Measurements from ENCODE around the gene BDH2.

The BDH2 gene

GRCh38 chr4:103075894-103076746 lies 23.5 kb downstream of the BDH2 start:
- TF ChIP-seq POLR2AphosphoS5 (IDR thresholded peaks at IDR 0.05; ENCODE audit: borderline replicate concordance, low read depth, low read length): peak; percentile 52
- TF ChIP-seq EZH2 (IDR thresholded peaks at IDR 0.05): no peak
- TF ChIP-seq FOXP2 (optimal IDR thresholded peaks at IDR 0.05; ENCODE audit: control extremely low read depth, extremely low read length, insufficient read depth): no peak
- no peak for DNase-seq (ENCODE audit: low read depth, low spot score)
- no peaks in the 10 kb centered on the region for H3K9me3 ChIP-seq (ENCODE audit: low read depth, low read length)
- H3K9ac ChIP-seq (ENCODE audit: insufficient read length): peak overlapping the region; percentile 85
- peak overlapping the region; percentile 32; the same call in 1 of the 2 replicates for H3K27ac ChIP-seq
- H3K36me3 ChIP-seq (ENCODE audit: insufficient read depth, low read length): no peaks in the 10 kb centered on the region
- peak overlapping the region; percentile 84 for H3K4me3 ChIP-seq

GRCh38 chr4:103075435-103075893 lies 24.2 kb downstream of the BDH2 start:
- H3K9ac ChIP-seq (ENCODE audit: insufficient read length): peak overlapping the region; percentile 85
- peak overlapping the region; percentile 84 for H3K4me3 ChIP-seq
- no peak overlapping the region for H3K27ac ChIP-seq
- H3K36me3 ChIP-seq (ENCODE audit: insufficient read depth, low read length): no peaks in the 10 kb centered on the region
- TF ChIP-seq POLR2AphosphoS5 (IDR thresholded peaks at IDR 0.05; ENCODE audit: borderline replicate concordance, low read depth, low read length): no peak
- TF ChIP-seq EZH2 (IDR thresholded peaks at IDR 0.05): no peak
- no peak for TF ChIP-seq FOXP2 (optimal IDR thresholded peaks at IDR 0.05; ENCODE audit: control extremely low read depth, extremely low read length, insufficient read depth)
- DNase-seq (ENCODE audit: low read depth, low spot score): no peak
- no peaks in the 10 kb centered on the region for H3K9me3 ChIP-seq (ENCODE audit: low read depth, low read length)

GRCh38 chr4:103074744-103075434 lies 24.7 kb downstream of the BDH2 start:
- no peak for DNase-seq (ENCODE audit: low read depth, low spot score)
- no peak for TF ChIP-seq FOXP2 (optimal IDR thresholded peaks at IDR 0.05; ENCODE audit: control extremely low read depth, extremely low read length, insufficient read depth)
- TF ChIP-seq POLR2AphosphoS5 (IDR thresholded peaks at IDR 0.05; ENCODE audit: borderline replicate concordance, low read depth, low read length): no peak
- no peak for TF ChIP-seq EZH2 (IDR thresholded peaks at IDR 0.05)
- no peak overlapping the region for H3K27ac ChIP-seq
- H3K36me3 ChIP-seq (ENCODE audit: insufficient read depth, low read length): no peaks in the 10 kb centered on the region
- peak overlapping the region; percentile 84 for H3K4me3 ChIP-seq
- peak overlapping the region; percentile 85 for H3K9ac ChIP-seq (ENCODE audit: insufficient read length)
- no peaks in the 10 kb centered on the region for H3K9me3 ChIP-seq (ENCODE audit: low read depth, low read length)

GRCh38 chr4:103073792-103074438 lies 25.7 kb downstream of the BDH2 start:
- Histone ChIP-seq H3K36me3 (ENCODE audit: insufficient read depth, low read length) (no peaks in the 10 kb centered on the region), H3K4me3 (no peak overlapping the region), H3K9me3 (ENCODE audit: low read depth, low read length) (no peaks in the 10 kb centered on the region), H3K27ac (no peak overlapping the region), H3K9ac (ENCODE audit: insufficient read length) (no peak overlapping the region)
- no peak for DNase-seq (ENCODE audit: low read depth, low spot score)
- TF ChIP-seq POLR2AphosphoS5 (IDR thresholded peaks at IDR 0.05; ENCODE audit: borderline replicate concordance, low read depth, low read length) (no peak), FOXP2 (optimal IDR thresholded peaks at IDR 0.05; ENCODE audit: control extremely low read depth, extremely low read length, insufficient read depth) (no peak), EZH2 (IDR thresholded peaks at IDR 0.05) (no peak)

GRCh38 chr4:103067841-103068547 lies 31.6 kb downstream of the BDH2 start:
- no peak for DNase-seq (ENCODE audit: low read depth, low spot score)
- TF ChIP-seq EZH2 (IDR thresholded peaks at IDR 0.05) (no peak), POLR2AphosphoS5 (IDR thresholded peaks at IDR 0.05; ENCODE audit: borderline replicate concordance, low read depth, low read length) (no peak), FOXP2 (optimal IDR thresholded peaks at IDR 0.05; ENCODE audit: control extremely low read depth, extremely low read length, insufficient read depth) (no peak)
- Histone ChIP-seq H3K27ac (no peak overlapping the region), H3K4me3 (no peak overlapping the region), H3K9me3 (ENCODE audit: low read depth, low read length) (no peaks in the 10 kb centered on the region), H3K9ac (ENCODE audit: insufficient read length) (no peak overlapping the region), H3K36me3 (ENCODE audit: insufficient read depth, low read length) (peaks cover 16% of the 10 kb centered on the region)

GRCh38 chr4:103060453-103061148 lies 39.0 kb downstream of the BDH2 start:
- Histone ChIP-seq H3K36me3 (ENCODE audit: insufficient read depth, low read length) (peaks cover 14% of the 10 kb centered on the region), H3K27ac (no peak overlapping the region), H3K9me3 (ENCODE audit: low read depth, low read length) (no peaks in the 10 kb centered on the region), H3K9ac (ENCODE audit: insufficient read length) (no peak overlapping the region), H3K4me3 (no peak overlapping the region)
- DNase-seq (ENCODE audit: low read depth, low spot score): no peak
- TF ChIP-seq POLR2AphosphoS5 (IDR thresholded peaks at IDR 0.05; ENCODE audit: borderline replicate concordance, low read depth, low read length) (no peak), EZH2 (IDR thresholded peaks at IDR 0.05) (no peak), FOXP2 (optimal IDR thresholded peaks at IDR 0.05; ENCODE audit: control extremely low read depth, extremely low read length, insufficient read depth) (no peak)

- no peak for TF ChIP-seq FOXP2 (optimal IDR thresholded peaks at IDR 0.05; ENCODE audit: control extremely low read depth, extremely low read length, insufficient read depth)
- TF ChIP-seq POLR2AphosphoS5 (IDR thresholded peaks at IDR 0.05; ENCODE audit: borderline replicate concordance, low read depth, low read length): no peak
- no peak for TF ChIP-seq EZH2 (IDR thresholded peaks at IDR 0.05)
- no peak overlapping the region for H3K9ac ChIP-seq (ENCODE audit: insufficient read length)
- H3K36me3 ChIP-seq (ENCODE audit: insufficient read depth, low read length): no peaks in the 10 kb centered on the region; the same call in 1 of the 2 replicates
- DNase-seq (ENCODE audit: low read depth, low spot score): no peak
- H3K9me3 ChIP-seq (ENCODE audit: low read depth, low read length): no peaks in the 10 kb centered on the region
- no peak overlapping the region for H3K4me3 ChIP-seq
- no peak overlapping the region for H3K27ac ChIP-seq
These were observed 45.6 kb downstream of the BDH2 start for GRCh38 chr4:103054030-103054429.
